ENCODE results near the gene PTGES2.
"Not testable (repeated sequence)": the region's sequence is repeated elsewhere in the genome, so short reads cannot be mapped to it uniquely, and the experiment has no call there.

The PTGES2 gene

GRCh38 chr9:128113526-128114325 is 13.8 kb downstream of the PTGES2 start (continued):
- TF ChIP-seq ZNF70 (CRISPR knock-in tag; IDR thresholded peaks at IDR 0.05) (no peak), OSR1 (CRISPR knock-in tag; IDR thresholded peaks at IDR 0.05) (no peak), GLIS3 (CRISPR knock-in tag; IDR thresholded peaks at IDR 0.05) (no peak), ZNF565 (CRISPR knock-in tag; conservative IDR thresholded peaks at IDR 0.05; ENCODE audit: low read depth) (no peak), CSDC2 (CRISPR knock-in tag; IDR thresholded peaks at IDR 0.05) (no peak), RARB (CRISPR knock-in tag; IDR thresholded peaks at IDR 0.05) (no peak)

GRCh38 chr9:128111726-128112125 is 15.8 kb downstream of the PTGES2 start:
- not testable (repeated sequence) for ATAC-seq

GRCh38 chr9:128109050-128109709 is 18.3 kb downstream of the PTGES2 start:
- TF ChIP-seq CSDC2 (CRISPR knock-in tag; IDR thresholded peaks at IDR 0.05) (no peak), POU6F1 (CRISPR knock-in tag; IDR thresholded peaks at IDR 0.05; ENCODE audit: borderline replicate concordance, low read depth) (no peak), ZNF70 (CRISPR knock-in tag; IDR thresholded peaks at IDR 0.05) (no peak), ZNF8 (CRISPR knock-in tag; IDR thresholded peaks at IDR 0.05) (no peak), SNAI2 (CRISPR knock-in tag; IDR thresholded peaks at IDR 0.05) (no peak), TCF4 (CRISPR knock-in tag; IDR thresholded peaks at IDR 0.05; ENCODE audit: borderline replicate concordance) (no peak), ESRRG (CRISPR knock-in tag; IDR thresholded peaks at IDR 0.05) (no peak), ZFP30 (CRISPR knock-in tag; IDR thresholded peaks at IDR 0.05) (no peak), ZNF565 (CRISPR knock-in tag; conservative IDR thresholded peaks at IDR 0.05; ENCODE audit: low read depth) (no peak), BACH2 (CRISPR knock-in tag; IDR thresholded peaks at IDR 0.05; ENCODE audit: borderline replicate concordance) (no peak), CSRNP3 (CRISPR knock-in tag; IDR thresholded peaks at IDR 0.05) (no peak), TSHZ2 (CRISPR knock-in tag; IDR thresholded peaks at IDR 0.05) (no peak)
- no peak for ATAC-seq

GRCh38 chr9:128108269-128109049 is 19.1 kb downstream of the PTGES2 start:
- ATAC-seq = no peak
- TF ChIP-seq ZNF8 (CRISPR knock-in tag; IDR thresholded peaks at IDR 0.05) (no peak), POU6F1 (CRISPR knock-in tag; IDR thresholded peaks at IDR 0.05; ENCODE audit: borderline replicate concordance, low read depth) (no peak), RARB (CRISPR knock-in tag; IDR thresholded peaks at IDR 0.05) (no peak), ZFP30 (CRISPR knock-in tag; IDR thresholded peaks at IDR 0.05) (no peak), PPARA (CRISPR knock-in tag; IDR thresholded peaks at IDR 0.05; ENCODE audit: borderline replicate concordance) (no peak), PATZ1 (CRISPR knock-in tag; IDR thresholded peaks at IDR 0.05; ENCODE audit: borderline replicate concordance) (no peak), OSR1 (CRISPR knock-in tag; IDR thresholded peaks at IDR 0.05) (no peak), CSRNP3 (CRISPR knock-in tag; IDR thresholded peaks at IDR 0.05) (no peak), GLIS3 (CRISPR knock-in tag; IDR thresholded peaks at IDR 0.05) (no peak), CREB5 (CRISPR knock-in tag; IDR thresholded peaks at IDR 0.05; ENCODE audit: low read depth) (no peak), SNAI2 (CRISPR knock-in tag; IDR thresholded peaks at IDR 0.05) (no peak), ZNF70 (CRISPR knock-in tag; IDR thresholded peaks at IDR 0.05) (no peak), TOX (CRISPR knock-in tag; IDR thresholded peaks at IDR 0.05; ENCODE audit: borderline replicate concordance) (no peak), CSDC2 (CRISPR knock-in tag; IDR thresholded peaks at IDR 0.05) (no peak), ZC3H10 (CRISPR knock-in tag; IDR thresholded peaks at IDR 0.05) (no peak)

All from SK-N-SH treated with all-trans-retinoic acid at 6 μM for 48 hours (cell line).